ENCODE measurements around the gene PPP2R5C. TPM values are rescaled to one million over a fixed set of nuclear protein-coding genes. Genes with fewer than 3 reads are reported as not detected.

Gene PPP2R5C
- total and polyA plus RNA-seq, 2 of the 4 experiments (the other 2 are of a cell fraction) = 65.9 to 78.7 TPM

DNA sequence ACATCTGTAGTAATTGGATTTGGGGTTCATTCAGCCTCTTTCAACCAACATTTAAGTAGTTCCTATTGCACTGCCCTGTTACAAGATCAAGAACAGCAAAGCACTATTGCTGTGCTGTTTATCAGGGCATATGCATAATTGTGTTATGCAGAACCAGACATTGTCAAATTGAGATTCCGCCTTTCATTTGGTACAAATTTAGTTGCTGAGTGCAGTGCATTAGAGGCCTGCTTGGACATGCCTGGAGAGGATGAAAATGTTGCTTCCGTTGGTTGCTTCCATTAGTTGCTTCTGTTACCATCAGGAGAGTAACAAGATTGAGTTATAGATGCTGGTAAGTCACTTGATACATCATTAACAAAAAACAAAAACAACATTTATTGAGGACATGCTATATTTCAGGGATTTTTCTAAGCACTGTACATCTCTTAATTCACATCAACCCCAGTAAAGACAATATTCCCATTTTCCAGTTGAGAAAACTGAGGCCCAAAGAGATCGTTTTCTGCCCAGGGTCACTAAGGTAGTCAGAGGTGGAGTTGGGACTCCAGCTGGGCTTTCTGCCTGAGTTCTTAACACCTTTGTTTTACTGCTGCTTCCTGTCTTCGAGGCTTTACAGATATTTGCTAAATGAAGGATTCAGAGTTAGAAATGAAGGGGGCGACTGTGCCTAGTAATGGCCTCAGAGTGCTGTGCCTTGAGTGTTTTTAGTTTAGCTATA lies 79.3 kb downstream of the PPP2R5C start:
- ChIA-PET CTCF (no interaction called here), POLR2A (ENCODE audit: unreplicated experiment) (no interaction called here)
- DNase-seq (no peak), ATAC-seq (ENCODE audit: low read depth) (no peak)
- peaks cover 3% of the 10 kb centered on the region; the same call in 1 of the 2 replicates for H3K4me1 ChIP-seq (ENCODE audit: control insufficient read depth, insufficient read depth, low read length)
- H3K9me3 ChIP-seq (ENCODE audit: control insufficient read depth, insufficient read depth, low read length) = no peaks in the 10 kb centered on the region
- dilution Hi-C loops (cut with HindIII; ENCODE audit: low sequenced_read_pairs, unreplicated experiment) = no loop called here
- no peak overlapping the region for H3K18ac ChIP-seq (ENCODE audit: low read depth, low read length)
- intact Hi-C loops (cut with micrococcal nuclease) = no loop called here
- no peak overlapping the region for H3K14ac ChIP-seq (replicated peaks; ENCODE audit: low read depth, low read length)
- H3K9me1 ChIP-seq (ENCODE audit: insufficient read depth, low read length) = peaks cover 12% of the 10 kb centered on the region
- H4K5ac ChIP-seq (ENCODE audit: low read depth, low read length) = no peak overlapping the region
- peaks cover 62% of the 10 kb centered on the region for H4K20me1 ChIP-seq (ENCODE audit: insufficient read depth, low read length)
- peaks cover 45 to 90% of the 10 kb centered on the region in 2 experiments for H3K79me1 ChIP-seq (ENCODE audit: low read depth in 1 of 2, low read length in 2 of 2)
- H2AK9ac ChIP-seq (replicated peaks; ENCODE audit: low read depth, low read length, poor library complexity) = no peak overlapping the region
- in situ Hi-C loops (cut with MboI; ENCODE audit: low sequenced_read_pairs) = no loop called here
- H3K4ac ChIP-seq (ENCODE audit: low read depth, low read length) = no peak overlapping the region
- WGBS, 2 experiments (ENCODE audit: extremely low coverage in 2 of 2, insufficient read length in 1 of 2) = 75% methylated on average over 2 of the region's 5 CpGs; no CpG with 5 or more reads in 1 of the 2 experiments
- H4K8ac ChIP-seq (ENCODE audit: low read depth in 2 of 2, low read length in 2 of 2) = no peak overlapping the region
- BruUV-seq (replicated peaks) = no TSS peak
- no peak overlapping the region for H3K27ac ChIP-seq (ENCODE audit: insufficient read depth, low read length)
- no peak overlapping the region for H2BK120ac ChIP-seq (ENCODE audit: low read depth, low read length)
- H2AK5ac ChIP-seq (ENCODE audit: low read depth, low read length) = no peak overlapping the region
- no peak overlapping the region for H3K23ac ChIP-seq (ENCODE audit: low read depth, low read length)
- H3K9ac ChIP-seq (ENCODE audit: low read depth, low read length) = no peak overlapping the region
- no peak overlapping the region for H3K4me3 ChIP-seq (ENCODE audit: insufficient read depth, low read depth, low read length)
- no peak overlapping the region for H2AFZ ChIP-seq (replicated peaks; ENCODE audit: low read length, poor library complexity)
- H3K27me3 ChIP-seq (ENCODE audit: control insufficient read depth, insufficient read depth, low read length) = no peaks in the 10 kb centered on the region
- H3K56ac ChIP-seq (ENCODE audit: extremely low read depth, insufficient read depth, low read length) = no peak overlapping the region
- H2BK5ac ChIP-seq (ENCODE audit: low read depth, low read length, poor library complexity, severe bottlenecking) = no peak overlapping the region
- H2BK20ac ChIP-seq (ENCODE audit: low read depth, low read length) = no peak overlapping the region
- peaks cover 8% of the 10 kb centered on the region; the same call in 1 of the 2 replicates for H3K36me3 ChIP-seq (ENCODE audit: control insufficient read depth, insufficient read depth, low read length)
- no peak overlapping the region for H2BK15ac ChIP-seq (ENCODE audit: low read depth, low read length)
- H3K4me2 ChIP-seq (ENCODE audit: low read depth, low read length) = no peak overlapping the region
- H4K91ac ChIP-seq (ENCODE audit: insufficient read depth, low read depth, low read length) = no peak overlapping the region
- TF ChIP-seq MAZ (IDR thresholded peaks at IDR 0.05; ENCODE audit: borderline replicate concordance, low read depth, low read length) = no peak
- no peak for TF ChIP-seq RFX5 (IDR thresholded peaks at IDR 0.05; ENCODE audit: low read depth, low read length)
- no peak for TF ChIP-seq MXI1 (IDR thresholded peaks at IDR 0.05; ENCODE audit: borderline replicate concordance, low read depth, low read length)
- no peak for TF ChIP-seq CHD1 (IDR thresholded peaks at IDR 0.05; ENCODE audit: low read depth, low read length)
- TF ChIP-seq RCOR1 (IDR thresholded peaks at IDR 0.05; ENCODE audit: insufficient replicate concordance, low read length) = no peak
- no peak for TF ChIP-seq MAFK (IDR thresholded peaks at IDR 0.05; ENCODE audit: low read depth, low read length)
- no peak for TF ChIP-seq NFE2L2 (IDR thresholded peaks at IDR 0.05; ENCODE audit: low read depth, low read length)
- TF ChIP-seq, protein P1, sequence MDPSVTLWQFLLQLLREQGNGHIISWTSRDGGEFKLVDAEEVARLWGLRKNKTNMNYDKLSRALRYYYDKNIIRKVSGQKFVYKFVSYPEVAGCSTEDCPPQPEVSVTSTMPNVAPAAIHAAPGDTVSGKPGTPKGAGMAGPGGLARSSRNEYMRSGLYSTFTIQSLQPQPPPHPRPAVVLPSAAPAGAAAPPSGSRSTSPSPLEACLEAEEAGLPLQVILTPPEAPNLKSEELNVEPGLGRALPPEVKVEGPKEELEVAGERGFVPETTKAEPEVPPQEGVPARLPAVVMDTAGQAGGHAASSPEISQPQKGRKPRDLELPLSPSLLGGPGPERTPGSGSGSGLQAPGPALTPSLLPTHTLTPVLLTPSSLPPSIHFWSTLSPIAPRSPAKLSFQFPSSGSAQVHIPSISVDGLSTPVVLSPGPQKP (IDR thresholded peaks at IDR 0.05; ENCODE audit: borderline replicate concordance, low read depth, low read length) = no peak
- TF ChIP-seq SMC3 (IDR thresholded peaks at IDR 0.05; ENCODE audit: low read depth, low read length) = no peak
- TF ChIP-seq FOS (IDR thresholded peaks at IDR 0.05; ENCODE audit: low read depth, low read length) = no peak
- no peak for TF ChIP-seq RAD21 (IDR thresholded peaks at IDR 0.05; ENCODE audit: low read length)
- TF ChIP-seq POLR2A (IDR thresholded peaks at IDR 0.05; ENCODE audit: low read depth, low read length) = no peak
